GM19043 (cell line): ENCODE measurements around the gene TRRAP.

ENCODE experiments used
- ATAC-seq: cut with Tn5 transposase; IDR thresholded peaks from one replicate; pipeline ENCODE4 v1.9.1; 2021; ENCODE audit warnings: low read depth; ENCODE audit not compliant: unreplicated experiment

The TRRAP gene

GRCh38 chr7:99002148-99002826 is 124.0 kb downstream of the TRRAP start:
- ATAC-seq = no peak

- no peak for ATAC-seq
These were observed 124.5 kb downstream of the TRRAP start for GRCh38 chr7:99002827-99003212.

GRCh38 chr7:99003419-99003818 is 125.1 kb downstream of the TRRAP start:
- no peak for ATAC-seq

- no peak for ATAC-seq
These were observed 125.9 kb downstream of the TRRAP start for GRCh38 chr7:99004216-99004615.

- ATAC-seq = no peak
These were observed 126.6 kb downstream of the TRRAP start for GRCh38 chr7:99004781-99005500.

GRCh38 chr7:99005776-99006175 is 127.4 kb downstream of the TRRAP start:
- no peak for ATAC-seq

- ATAC-seq = no peak
These were observed 128.6 kb downstream of the TRRAP start for GRCh38 chr7:99006739-99007424.

- ATAC-seq = no peak
These were observed 129.9 kb downstream of the TRRAP start for GRCh38 chr7:99008181-99008631.

- ATAC-seq = no peak
These were observed 130.7 kb downstream of the TRRAP start for GRCh38 chr7:99008921-99009530.

GRCh38 chr7:99010281-99010680 is 131.9 kb downstream of the TRRAP start:
- no peak for ATAC-seq

- no peak for ATAC-seq
These were observed 133.0 kb downstream of the TRRAP start for GRCh38 chr7:99011341-99011705.

- no peak for ATAC-seq
These were observed 133.5 kb downstream of the TRRAP start for GRCh38 chr7:99011706-99012404.

GRCh38 chr7:99012722-99013121 is 134.4 kb downstream of the TRRAP start:
- no peak for ATAC-seq

GRCh38 chr7:99013266-99014112 is 135.2 kb downstream of the TRRAP start:
- no peak for ATAC-seq

- ATAC-seq = no peak
These were observed 136.0 kb downstream of the TRRAP start for GRCh38 chr7:99014113-99014985.

GRCh38 chr7:99016196-99016595 is 137.9 kb downstream of the TRRAP start:
- no peak for ATAC-seq

- no peak for ATAC-seq
These were observed 141.4 kb downstream of the TRRAP start for GRCh38 chr7:99019523-99020412.

- no peak for ATAC-seq
These were observed 142.0 kb downstream of the TRRAP start for GRCh38 chr7:99020413-99020715.
